HG03139 (cell line): ENCODE results near the gene POLR3G.

Experiments used
- ATAC-seq: cut with Tn5 transposase; IDR thresholded peaks from one replicate; pipeline ENCODE4 v1.9.1; 2021; ENCODE audit not compliant: unreplicated experiment

POLR3G gene

DNA sequence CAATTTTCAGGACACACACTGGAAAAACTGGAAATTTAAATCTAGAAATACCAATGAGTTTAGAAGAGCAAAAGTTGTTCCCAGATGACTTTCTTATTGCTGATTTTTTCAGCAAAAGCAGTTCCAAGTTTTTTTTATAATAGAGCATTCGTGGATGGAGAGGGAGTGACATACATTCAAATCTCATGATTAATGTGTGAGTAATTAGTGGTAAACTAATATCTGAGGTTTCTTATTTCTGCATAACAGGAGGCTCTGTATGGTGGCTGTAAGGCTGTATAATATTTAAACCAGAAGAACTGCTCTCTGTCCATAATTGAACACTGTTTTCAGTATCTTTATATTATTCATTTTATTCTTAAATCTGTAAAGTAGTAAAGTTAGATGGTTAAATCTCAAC is 28.9 kb downstream of the POLR3G start:
- no peak for ATAC-seq

DNA sequence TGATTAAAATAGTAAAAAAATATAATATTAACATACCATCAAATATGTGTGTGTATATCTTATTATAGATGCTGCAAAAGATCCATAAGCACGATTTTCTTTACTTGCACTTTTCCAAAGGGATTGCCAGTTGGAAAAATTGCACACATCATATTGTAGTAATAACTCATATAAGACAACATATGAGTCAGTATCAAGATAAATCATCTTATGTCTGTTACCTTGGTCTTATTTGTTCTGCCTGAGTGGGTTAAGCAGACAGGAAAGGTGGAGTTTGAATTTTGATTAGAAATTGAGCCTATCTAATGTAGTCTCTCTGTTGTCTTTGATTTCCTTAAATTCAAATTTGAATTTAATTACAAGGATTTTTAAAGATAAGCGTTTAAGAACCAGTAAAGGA is 30.1 kb downstream of the POLR3G start:
- no peak for ATAC-seq

DNA sequence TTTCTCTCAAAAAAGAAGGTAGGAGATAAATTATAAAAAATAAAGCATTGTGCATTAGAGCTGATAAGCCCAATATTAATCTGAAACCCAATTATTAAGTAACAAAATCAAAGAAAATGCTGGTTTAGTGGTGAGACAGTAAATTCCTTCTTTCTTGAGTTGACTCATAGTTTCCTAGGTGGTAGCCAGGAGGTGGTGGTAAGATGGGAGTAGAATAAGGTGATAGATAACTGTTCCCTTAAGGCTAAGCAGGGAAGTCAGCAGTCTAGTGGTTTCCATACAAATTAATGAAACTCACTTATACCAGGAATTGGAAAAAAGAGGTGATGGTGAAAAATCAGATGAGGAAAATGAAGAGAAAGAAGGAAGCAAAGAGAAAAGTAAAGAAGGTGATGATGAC is 31.6 kb downstream of the POLR3G start:
- ATAC-seq = no peak

DNA sequence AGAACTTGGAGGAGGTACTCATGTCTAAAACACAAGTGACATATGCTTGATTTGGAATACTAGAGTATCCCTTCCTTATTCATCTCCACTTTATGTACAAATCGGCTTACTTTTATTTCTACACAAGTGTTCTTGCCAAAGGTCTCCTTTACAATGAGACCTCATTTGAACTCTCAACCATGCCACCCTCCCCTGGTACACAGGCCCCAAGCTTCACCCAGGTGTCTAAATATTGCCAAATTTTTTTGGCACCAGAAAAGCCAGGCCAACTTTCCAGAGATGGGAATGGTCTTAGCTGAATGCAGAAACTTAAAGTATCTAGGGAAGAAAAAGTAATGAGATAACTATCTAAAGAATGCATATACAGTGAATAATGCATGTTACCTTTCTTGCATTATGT is 35.8 kb downstream of the POLR3G start:
- ATAC-seq = no peak

DNA sequence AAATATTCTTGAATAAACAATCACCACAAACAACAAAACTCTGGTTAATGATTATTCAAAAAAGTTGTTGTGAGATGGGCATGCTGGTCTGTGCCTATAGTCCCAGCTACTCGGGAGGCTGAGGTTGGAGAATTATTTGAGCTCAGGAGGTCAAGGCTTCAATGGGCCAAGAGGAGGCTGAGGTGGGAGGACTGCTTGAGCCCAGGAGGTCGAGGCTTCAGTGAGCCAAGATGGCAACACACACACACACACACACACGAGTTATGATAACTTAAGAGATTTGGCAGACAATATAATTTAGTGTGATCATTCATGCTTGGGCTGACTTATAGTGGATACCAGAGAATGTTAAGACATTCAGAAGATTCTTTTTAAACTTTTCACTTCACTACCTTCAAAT is 39.9 kb downstream of the POLR3G start:
- ATAC-seq = no peak

DNA sequence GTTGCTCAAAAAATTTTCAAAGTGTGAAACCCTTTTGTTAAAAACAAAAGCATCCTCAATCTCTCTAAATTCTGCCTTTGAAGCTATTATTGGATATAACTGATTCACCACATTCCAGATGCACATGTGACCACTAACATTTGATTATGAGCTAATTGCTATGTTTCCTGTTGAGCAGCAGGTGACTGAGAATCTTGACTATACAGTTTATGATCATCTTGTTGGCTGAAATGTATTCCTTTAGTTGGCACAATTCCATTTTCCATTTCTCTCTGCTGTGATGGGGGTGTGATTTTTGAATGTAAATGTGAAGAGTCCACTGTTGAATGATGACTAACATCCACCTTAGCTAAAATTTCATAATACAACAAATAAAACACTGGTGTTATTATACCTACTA is 44.0 kb downstream of the POLR3G start:
- ATAC-seq = no peak

DNA sequence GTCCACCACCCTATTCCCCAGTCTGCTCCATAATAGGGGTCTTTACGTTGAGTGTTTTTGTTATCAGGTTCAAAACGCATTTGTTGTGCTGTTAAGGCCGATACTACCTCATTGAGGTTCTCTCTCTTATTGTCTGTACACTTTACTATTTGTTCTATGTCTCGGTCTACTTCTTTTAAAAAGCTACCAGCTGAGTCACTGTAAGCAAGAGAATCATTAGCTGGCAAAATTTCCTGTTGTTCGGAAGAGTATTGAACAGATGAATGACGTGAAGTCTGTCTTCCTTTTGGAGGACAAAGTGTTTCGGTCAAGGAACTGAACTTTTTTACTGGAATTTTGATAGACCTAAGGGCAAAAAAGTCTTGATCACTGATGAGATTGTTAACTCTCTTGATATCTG is 44.4 kb downstream of the POLR3G start:
- ATAC-seq = no peak

DNA sequence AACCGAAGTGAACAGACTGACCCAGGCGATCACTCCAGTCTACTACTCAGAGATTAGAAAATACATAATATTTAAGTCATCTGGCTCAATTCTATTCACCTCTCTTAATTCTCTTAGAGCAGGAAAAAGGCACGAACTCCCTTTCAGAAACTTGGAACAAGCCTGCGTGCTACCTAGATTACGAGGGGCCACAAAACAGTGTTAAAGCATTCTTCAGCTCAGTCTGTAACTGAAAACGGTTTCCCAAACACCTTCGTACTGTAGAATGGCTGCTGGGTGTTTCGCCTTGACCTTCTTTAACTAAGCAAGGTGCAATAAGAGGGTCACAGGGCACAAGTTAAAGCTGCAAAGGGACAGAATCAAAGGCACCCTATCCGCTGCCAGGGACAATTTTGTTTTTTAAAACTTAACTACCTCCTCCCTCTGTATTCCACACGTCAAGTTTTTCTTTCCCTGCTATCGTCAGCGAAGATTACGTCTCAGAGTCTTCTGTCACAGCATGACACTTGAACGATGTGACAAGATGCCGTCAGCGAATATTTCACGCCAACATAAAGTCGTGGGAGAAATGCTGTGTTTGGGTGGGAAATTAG is 54.0 kb downstream of the POLR3G start:
- no peak for ATAC-seq

DNA sequence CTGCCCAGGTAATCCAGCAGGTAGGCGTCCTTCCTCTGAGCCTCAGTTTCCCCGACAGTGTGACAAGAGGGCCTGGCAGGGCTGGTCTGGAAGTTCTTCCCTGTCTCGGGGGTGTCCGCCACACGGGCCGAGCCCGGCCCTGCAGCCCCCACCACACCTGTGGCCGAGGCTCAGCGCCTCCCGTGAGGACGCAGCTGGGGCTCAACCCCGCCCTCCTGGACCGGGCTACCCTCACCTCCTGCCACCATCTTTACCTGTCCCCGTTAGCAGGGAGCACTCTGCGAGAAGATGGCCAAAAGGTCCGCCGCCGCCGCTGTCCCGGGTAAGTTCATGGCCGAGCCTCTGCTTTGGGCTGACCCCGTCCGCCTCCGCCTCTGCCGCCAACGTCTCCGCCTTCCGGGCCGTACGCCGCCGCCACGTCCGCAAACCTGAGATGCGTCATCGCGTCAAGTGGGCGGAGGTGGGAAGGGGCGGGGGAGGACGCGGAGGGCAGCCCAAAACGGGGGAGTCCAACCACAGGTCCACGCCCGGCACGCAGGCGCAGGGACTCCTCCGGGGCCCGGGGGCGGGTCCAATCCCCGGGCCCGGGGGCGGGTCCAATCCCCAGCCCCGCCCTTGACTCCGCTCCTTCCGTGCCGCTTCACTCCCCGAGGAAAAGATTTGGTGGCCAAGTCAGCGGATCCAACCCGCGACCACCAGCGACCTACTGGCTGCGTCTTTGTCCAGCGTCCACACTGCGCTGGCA is 54.7 kb downstream of the POLR3G start, which contains the start of gene LYSMD3:
LYSMD3 (minus strand) TSS at position 391 of the 745 bp plus-strand sequence. CDS start 4,295 bp downstream, outside the sequence.
- ATAC-seq = peak; percentile 92

DNA sequence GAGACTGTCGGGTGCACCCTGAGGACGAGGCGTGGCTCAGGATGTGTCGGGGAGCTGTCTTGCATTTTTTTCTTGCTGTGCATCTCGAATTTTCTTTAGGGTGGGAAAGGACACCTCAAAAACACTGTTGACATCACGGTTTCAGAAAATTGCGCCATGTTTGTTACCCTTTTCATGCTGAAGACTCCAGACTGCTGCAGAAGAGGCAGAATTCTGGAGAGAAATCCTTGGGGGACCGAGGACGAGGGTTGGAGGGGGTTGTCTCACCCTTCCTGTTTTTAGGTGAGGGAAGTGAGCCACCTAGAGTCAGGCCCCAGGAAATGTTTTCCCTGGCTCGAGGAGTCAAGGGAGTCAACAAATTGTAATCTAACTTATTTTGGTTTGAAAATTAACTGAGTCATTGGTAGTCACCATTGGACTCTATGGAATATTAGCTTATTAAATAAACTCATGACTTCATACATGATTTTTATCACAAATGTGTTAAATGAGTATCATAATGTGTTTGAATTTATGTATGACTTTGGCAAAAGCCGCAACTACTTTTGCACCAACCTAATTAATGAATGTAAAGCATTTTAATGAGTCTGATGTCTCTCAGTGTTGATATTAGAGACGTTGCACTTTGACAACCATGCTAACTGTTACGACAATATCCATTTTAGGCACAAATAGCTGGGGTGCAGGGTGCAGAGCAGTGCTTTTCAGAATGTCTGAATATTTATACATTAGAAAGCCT is 55.4 kb downstream of the POLR3G start:
- peak; percentile 40 for ATAC-seq

DNA sequence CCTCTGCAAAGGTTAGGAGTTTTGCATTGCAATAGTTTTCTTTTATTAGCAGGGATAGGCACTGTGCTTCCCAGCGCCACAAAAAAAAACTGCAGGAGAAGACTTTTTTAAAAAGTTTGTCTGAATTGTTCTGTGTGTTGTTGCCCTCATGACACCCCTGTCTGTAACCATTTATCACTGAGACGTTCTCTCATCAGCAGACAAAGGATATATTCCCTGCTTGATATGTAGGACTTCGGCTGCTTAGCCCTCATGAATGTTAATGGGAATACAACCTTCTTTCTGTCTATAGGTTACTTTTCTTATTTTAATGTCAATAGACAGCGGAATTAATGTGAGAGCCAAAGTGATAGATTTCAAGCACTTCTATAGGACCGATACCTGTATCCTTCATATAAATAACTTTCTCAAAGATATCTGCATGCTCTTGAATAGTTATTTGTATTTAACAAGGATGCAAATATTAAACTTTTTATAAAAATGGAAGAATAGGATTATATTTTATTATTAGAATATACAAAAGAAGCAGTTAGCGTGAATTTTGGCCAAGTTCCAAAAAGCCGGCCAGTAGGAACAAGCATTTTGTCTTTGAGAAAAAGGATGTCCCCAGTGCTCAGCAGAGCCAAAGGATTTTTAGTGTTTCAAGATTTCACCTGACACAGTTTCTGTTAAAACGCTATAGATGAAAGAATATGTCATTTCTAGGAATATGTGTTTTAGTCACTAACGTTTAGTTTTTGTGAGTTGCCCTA is 56.2 kb downstream of the POLR3G start:
- no peak for ATAC-seq

DNA sequence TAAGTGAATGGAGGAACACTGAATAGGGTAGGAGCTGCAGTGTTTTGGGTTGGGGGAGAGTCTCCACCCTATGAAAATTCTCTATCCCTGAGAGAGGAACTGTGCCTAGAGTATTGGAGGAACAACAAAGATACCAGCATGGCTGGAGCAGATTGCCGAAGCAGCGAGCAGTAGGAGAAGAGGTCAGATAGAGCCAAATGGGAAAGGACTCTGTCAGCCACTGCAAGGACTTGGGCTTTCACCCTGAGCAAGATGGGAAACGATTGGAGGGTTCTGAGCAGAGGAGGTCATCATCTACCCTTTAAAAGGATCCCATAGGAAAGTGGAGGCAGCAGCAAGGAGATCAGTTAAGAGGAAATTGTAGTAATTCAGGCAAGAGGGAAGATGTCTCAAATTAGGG is 59.1 kb downstream of the POLR3G start:
- ATAC-seq = no peak

DNA sequence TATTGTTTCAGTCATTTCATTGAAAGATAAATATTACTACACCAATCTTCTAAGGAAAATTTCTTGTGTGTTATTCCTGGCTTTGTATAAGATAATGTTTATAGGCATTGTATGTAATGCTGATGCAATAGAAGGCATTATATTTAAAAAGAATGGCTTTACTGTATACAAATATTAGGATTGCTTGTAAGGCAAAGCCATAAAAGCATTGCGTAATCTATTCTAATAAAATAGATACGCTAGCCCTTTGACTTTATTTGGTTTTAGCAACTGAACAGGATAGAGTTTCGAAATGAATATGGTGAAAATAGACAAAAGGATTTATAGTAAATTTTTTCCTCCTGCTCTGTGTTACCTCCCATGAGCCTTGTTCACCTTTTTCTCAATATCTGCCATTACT is 60.3 kb downstream of the POLR3G start:
- no peak for ATAC-seq

DNA sequence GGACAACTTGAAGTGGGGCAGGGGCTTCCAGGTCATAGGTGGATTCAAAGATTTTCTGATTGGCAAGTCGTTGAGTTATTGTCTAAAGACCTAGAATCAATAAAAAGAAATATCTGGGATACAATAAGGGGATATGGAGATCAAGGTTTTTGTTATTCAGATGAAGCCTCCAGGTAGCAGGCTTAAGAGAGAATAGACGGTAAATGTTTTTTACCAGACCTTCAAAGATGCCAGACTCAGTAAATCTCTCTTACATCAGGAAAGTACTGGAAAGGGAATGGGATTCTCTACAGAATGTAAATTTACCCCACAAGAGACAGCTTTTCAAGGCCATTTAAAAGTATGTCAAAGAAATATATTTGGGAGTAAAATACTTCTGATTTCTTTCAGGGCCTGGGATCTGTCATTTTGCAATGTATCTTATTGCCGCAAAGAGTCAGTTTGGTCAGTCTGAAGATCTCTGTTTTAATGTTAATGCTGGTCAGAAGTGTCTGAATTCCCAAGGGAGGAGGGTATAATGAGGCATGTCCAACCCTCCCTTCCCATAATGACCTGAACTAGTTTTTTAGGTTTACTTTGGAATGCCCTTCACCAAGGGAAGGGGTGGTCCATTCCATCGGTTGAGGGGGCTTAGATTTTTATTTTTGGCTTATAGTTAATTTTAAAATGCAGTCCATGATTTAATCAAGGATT is 68.3 kb downstream of the POLR3G start:
- no peak for ATAC-seq

DNA sequence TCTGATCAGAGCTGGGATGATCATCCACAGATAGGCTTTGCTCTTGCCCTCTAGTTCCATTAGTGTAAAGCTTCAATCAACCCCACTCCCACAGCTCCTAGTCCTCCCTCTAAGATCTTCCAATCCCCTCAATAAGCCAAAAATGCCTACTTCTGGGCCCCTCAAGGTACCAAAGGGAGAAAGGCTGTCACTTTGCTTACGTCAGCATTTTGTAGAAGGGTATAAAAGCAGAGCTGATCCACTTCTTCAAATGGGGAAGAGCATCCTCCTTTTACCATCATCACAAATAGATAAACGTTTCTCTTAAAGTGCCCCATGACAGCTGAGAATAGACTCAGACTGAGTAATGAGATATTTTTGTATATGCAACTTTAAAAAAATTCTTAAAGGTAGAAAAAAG is 70.8 kb downstream of the POLR3G start:
- ATAC-seq = no peak

DNA sequence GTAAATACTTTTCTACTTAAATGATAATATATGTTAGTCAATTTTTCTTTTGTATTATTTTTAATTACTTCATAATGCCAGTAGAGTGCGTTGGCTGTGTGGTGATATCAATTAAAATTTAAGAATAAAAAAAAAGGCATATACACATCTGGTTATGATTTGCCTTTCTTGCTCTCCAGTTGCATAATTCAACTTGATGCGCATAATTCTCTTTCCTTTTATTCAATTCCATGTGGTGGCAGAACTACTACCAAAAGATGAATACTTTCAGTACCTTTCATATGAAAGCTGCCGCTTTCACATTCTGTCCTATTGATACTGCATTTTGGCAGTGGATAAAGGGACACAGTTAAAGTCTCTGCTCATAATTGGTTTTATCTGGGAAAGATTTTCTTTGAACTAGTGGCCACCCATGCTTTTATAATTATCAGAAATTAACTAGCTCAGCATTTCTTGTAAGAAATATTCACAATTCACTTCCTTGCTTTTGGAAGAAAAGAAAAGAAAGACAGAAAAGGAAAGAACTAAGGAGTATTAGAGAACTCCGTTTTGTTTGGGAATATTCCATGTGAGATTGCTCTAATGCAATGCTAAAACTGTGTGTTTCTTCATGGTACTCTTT is 71.7 kb downstream of the POLR3G start:
- no peak for ATAC-seq

DNA sequence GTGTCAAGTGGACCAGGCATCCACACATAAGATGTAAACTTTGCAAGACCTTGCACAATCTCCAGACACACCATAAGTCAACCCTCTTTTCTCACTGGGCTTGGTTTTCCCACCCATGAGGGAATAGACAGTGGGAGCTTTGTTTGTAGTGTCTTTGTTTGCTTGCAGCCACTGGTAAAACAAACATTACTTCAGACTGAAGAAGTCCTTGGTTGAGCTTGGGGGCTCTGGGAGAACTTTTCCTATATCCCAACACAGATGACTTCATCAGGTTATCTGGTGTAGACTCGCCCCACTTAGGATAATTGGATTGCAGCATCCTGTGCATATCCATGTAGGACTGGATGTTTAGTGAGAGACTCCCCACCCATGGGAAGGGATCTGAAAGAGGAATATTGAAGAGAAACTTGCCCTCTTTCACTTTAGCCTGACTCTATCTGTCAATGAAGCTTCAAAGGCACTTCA is 72.4 kb downstream of the POLR3G start:
- no peak for ATAC-seq

DNA sequence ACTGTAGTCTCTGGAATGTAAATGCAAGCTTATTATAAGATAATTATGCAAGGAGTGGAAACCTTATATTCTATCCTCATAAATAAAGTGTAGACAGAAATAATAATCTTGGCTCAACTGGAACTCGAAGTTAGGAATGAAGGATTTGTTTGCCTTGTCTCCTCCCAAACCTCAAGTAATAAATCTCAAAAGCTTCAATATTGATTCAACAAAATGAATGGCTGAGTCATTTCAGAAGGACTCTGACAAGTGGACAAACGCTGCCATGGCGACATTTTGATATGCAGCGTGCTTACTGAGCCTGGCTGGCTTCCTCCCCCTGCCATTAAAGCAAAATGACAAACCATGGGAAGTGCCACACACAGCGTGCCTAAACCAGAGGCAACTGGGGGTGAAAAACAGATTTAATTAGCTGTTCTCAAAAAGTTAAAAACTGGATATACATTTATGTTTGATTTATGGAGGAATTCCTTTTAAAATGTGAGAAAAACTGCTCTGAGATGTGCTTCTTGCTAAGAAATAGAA is 73.5 kb downstream of the POLR3G start:
- no peak for ATAC-seq

DNA sequence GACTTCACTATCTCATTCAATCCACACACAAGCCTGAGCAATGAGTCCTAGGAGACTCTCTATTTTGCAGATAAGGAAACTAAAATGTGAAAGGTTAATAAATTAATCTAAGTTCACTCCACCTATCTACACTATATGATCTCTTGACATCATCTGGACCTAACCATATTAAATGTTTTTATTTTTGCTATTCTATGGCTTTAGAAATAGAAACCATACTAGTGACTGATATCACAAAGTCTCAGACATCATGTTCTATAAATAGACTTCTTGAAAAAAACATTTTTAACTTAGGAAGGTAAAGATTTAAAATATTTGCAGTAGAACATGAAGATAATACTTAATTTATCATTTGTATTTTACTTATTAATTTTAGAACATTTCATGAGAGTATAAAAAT is 74.6 kb downstream of the POLR3G start:
- no peak for ATAC-seq

DNA sequence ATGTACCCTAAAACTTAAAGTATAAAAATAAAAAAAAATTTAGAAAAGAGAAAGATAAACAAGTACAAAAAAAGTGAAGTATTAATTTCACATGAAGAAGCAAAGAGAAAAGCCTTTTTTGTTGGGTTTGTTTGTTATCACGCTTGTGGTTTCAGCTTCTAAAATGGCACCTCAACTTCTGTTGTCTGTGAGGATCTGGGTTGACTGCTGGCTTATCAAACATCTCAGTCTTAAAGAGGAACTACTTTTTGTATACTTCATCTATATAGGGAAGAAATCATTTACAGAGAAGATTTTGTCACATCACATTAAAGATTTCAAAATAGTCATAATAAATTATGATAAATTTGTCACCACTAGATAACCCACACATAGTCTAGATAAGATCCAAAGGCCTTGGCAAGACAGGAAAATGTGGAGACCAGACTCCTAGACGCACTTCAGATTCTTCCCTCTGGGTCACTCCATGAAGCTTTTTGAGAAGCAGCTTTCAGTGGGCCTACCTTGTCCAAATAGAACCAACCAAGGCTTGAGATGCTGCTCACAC is 75.1 kb downstream of the POLR3G start:
- no peak for ATAC-seq
